Measurements from ENCODE around the gene PCNX2. TPM values are rescaled to one million over a fixed set of nuclear protein-coding genes. Genes with fewer than 3 reads are reported as not detected.

PCNX2 gene
- total and polyA plus RNA-seq, 2 donors (not counting 3 experiments of a cell fraction or from before 2014, with no cell fraction given) = 6.6 to 11.0 TPM

GRCh38 chr1:232951605-232952004, 343.9 kb downstream of the PCNX2 start:
- H3K36me3 ChIP-seq (ENCODE audit: control insufficient read depth in 2 of 2, extremely low read depth in 1 of 2, insufficient read depth in 2 of 2, low read length in 2 of 2) = no peaks in the 10 kb centered on the region
- no peaks in the 10 kb centered on the region for H3K79me2 ChIP-seq (ENCODE audit: control insufficient read depth, insufficient read depth, low read length)
- no peak for DNase-seq (ENCODE audit: low read depth, low spot score)
- intact Hi-C loops (cut with micrococcal nuclease) = loop anchor here (2.0 to 5.0 kb wide), 6 partner anchors 73 to 1349 kb away; partner anchors contain the start of gene MAP10
- H3K4me2 ChIP-seq (ENCODE audit: insufficient read depth, low read length) = peak overlapping the region; percentile 82
- POLR2A ChIA-PET = interaction anchor here (0.6 kb wide), 1 partner anchor 219 kb away, joined by 7 read pairs; no protein-coding TSS in a partner anchor
- dilution Hi-C loops (cut with MboI; ENCODE audit: extremely low pct_ligation_motif_present, low sequenced_read_pairs) = no loop called here
- BruUV-seq (replicated peaks) = no TSS peak
- no peaks in the 10 kb centered on the region for H3K9me3 ChIP-seq (replicated peaks; ENCODE audit: control insufficient read depth, insufficient read depth, low read length)
- H4K20me1 ChIP-seq (replicated peaks; ENCODE audit: control insufficient read depth, extremely low read depth, insufficient read depth, low read length) = no peaks in the 10 kb centered on the region
- no peak overlapping the region for H2AFZ ChIP-seq (ENCODE audit: low read depth, low read length)
- CTCF ChIA-PET = interaction anchor here (0.8 to 2.9 kb wide), 3 partner anchors 13 to 161 kb away, joined by 3 to 23 read pairs (median 7); no protein-coding TSS in a partner anchor
- H3K27me3 ChIP-seq (ENCODE audit: control insufficient read depth in 2 of 2, insufficient read depth in 2 of 2, low read length in 2 of 2) = no peaks in the 10 kb centered on the region
- H3K9ac ChIP-seq (replicated peaks; ENCODE audit: extremely low read depth, insufficient read depth, low read length) = no peak overlapping the region
- H3K9me1 ChIP-seq (replicated peaks; ENCODE audit: control insufficient read depth, extremely low read depth, insufficient read depth, low read length) = no peaks in the 10 kb centered on the region
- no peak for FAIRE-seq
- TF ChIP-seq GATA2 (IDR thresholded peaks at IDR 0.05; ENCODE audit: insufficient read depth, insufficient read length, low read depth, low read length) = no peak
- no peak for TF ChIP-seq JUN (IDR thresholded peaks at IDR 0.05; ENCODE audit: borderline replicate concordance, insufficient read depth, insufficient read length, low read depth)
- no peak for TF ChIP-seq POLR2AphosphoS5 (IDR thresholded peaks at IDR 0.05; ENCODE audit: insufficient read depth, low read depth, low read length)
- no peak for TF ChIP-seq FOS (IDR thresholded peaks at IDR 0.05; ENCODE audit: borderline replicate concordance, insufficient read depth, low read length)
- TF ChIP-seq, protein P1, sequence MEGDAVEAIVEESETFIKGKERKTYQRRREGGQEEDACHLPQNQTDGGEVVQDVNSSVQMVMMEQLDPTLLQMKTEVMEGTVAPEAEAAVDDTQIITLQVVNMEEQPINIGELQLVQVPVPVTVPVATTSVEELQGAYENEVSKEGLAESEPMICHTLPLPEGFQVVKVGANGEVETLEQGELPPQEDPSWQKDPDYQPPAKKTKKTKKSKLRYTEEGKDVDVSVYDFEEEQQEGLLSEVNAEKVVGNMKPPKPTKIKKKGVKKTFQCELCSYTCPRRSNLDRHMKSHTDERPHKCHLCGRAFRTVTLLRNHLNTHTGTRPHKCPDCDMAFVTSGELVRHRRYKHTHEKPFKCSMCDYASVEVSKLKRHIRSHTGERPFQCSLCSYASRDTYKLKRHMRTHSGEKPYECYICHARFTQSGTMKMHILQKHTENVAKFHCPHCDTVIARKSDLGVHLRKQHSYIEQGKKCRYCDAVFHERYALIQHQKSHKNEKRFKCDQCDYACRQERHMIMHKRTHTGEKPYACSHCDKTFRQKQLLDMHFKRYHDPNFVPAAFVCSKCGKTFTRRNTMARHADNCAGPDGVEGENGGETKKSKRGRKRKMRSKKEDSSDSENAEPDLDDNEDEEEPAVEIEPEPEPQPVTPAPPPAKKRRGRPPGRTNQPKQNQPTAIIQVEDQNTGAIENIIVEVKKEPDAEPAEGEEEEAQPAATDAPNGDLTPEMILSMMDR (IDR thresholded peaks at IDR 0.05; ENCODE audit: extremely low read depth in 1 of 2, insufficient read depth in 1 of 2, low read depth in 1 of 2, low read length in 2 of 2) = no peak
- TF ChIP-seq MYC (IDR thresholded peaks at IDR 0.05; ENCODE audit: low read depth, low read length) = no peak
- TF ChIP-seq MAX (IDR thresholded peaks at IDR 0.05; ENCODE audit: insufficient read depth, insufficient read length) = no peak
- TF ChIP-seq POLR2A (IDR thresholded peaks at IDR 0.05; ENCODE audit: low read depth, low read length) = no peak
- TF ChIP-seq EZH2 (IDR thresholded peaks at IDR 0.05; ENCODE audit: borderline replicate concordance, low read depth, low read length, severe bottlenecking) = no peak
- no peak overlapping the region for H3K27ac ChIP-seq (ENCODE audit: insufficient read depth, low read depth, low read length)
- H3K4me1 ChIP-seq (ENCODE audit: control insufficient read depth, extremely low read depth, insufficient read depth, low read length) = peaks cover 10% of the 10 kb centered on the region
- H3K4me3 ChIP-seq (replicated peaks in 1 of 3; ENCODE audit: insufficient read depth in 1 of 3, low read depth in 1 of 3, low read length in 3 of 3) = no peak overlapping the region
